C4-2B (cell line): ENCODE data around the gene CAST.

Source experiments
- H3K27ac ChIP-seq: fragments of 450-650 bp; 2 replicates; pipeline ENCODE4 v1.5.1; 2017
- ZFX ChIP-seq: fragments of 450-650 bp; IDR thresholded peaks from 2 replicates; pipeline ENCODE4 v1.6.1; 2017
- TF ChIP-seq, protein P1 (sequence below): fragments of 450-650 bp; conservative IDR thresholded peaks from 2 replicates; pipeline ENCODE4 v1.5.1; 2017; ENCODE audit warnings: mild to moderate bottlenecking

The CAST gene

DNA sequence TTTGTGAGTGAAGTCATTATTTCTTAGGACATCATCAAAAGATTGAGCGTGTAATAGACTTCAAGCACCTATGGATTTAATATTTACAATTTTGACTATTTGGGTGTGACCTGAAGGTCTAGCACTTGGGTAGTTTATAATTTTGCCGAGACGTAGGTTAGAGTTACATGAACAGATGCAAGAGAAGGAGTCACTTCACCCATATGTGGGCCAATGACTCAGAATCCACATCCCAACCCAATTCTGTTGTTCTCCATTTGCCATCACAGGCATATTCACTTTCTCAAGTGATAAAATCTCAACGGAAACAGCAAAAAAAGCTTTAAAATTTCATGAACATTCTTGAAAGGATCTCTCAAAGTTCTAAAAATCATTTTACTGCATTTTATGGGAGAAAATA is 157.6 kb downstream of the CAST start:
- TF ChIP-seq, protein P1, sequence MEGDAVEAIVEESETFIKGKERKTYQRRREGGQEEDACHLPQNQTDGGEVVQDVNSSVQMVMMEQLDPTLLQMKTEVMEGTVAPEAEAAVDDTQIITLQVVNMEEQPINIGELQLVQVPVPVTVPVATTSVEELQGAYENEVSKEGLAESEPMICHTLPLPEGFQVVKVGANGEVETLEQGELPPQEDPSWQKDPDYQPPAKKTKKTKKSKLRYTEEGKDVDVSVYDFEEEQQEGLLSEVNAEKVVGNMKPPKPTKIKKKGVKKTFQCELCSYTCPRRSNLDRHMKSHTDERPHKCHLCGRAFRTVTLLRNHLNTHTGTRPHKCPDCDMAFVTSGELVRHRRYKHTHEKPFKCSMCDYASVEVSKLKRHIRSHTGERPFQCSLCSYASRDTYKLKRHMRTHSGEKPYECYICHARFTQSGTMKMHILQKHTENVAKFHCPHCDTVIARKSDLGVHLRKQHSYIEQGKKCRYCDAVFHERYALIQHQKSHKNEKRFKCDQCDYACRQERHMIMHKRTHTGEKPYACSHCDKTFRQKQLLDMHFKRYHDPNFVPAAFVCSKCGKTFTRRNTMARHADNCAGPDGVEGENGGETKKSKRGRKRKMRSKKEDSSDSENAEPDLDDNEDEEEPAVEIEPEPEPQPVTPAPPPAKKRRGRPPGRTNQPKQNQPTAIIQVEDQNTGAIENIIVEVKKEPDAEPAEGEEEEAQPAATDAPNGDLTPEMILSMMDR = no peak
- TF ChIP-seq ZFX = no peak
- H3K27ac ChIP-seq = no peak overlapping the region

DNA sequence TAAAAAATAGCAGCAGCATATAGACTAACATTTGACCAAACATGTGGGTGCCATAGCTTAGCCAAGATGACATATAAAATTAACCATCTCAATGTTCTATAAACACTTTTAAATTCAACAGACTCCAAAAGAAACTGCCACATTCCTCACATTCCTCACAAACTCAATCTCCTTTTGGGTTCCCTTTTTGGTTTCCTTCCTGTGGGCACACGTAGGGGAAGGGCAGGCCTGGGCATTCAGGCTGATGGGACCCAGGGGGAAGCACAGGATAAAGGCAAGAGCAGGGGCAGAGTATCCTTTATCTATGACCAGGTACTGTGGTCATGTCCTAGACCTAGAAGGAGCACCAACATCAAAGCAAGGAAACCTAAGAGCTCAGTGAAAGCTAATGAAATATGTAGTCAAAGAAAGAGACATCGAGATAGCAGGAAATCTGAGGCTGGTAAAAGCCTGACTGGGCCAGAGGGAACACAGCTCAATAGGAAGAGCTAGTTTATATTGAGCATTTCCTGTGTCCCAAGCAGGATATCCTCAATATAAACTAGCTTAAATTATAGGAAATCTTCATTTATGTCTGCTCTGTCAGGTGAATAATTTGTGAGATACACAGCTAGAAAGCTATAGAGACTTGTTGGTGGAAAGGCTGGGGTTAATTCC is 159.2 kb downstream of the CAST start:
- TF ChIP-seq ZFX = no peak
- TF ChIP-seq, protein P1 = no peak
- H3K27ac ChIP-seq = no peak overlapping the region

DNA sequence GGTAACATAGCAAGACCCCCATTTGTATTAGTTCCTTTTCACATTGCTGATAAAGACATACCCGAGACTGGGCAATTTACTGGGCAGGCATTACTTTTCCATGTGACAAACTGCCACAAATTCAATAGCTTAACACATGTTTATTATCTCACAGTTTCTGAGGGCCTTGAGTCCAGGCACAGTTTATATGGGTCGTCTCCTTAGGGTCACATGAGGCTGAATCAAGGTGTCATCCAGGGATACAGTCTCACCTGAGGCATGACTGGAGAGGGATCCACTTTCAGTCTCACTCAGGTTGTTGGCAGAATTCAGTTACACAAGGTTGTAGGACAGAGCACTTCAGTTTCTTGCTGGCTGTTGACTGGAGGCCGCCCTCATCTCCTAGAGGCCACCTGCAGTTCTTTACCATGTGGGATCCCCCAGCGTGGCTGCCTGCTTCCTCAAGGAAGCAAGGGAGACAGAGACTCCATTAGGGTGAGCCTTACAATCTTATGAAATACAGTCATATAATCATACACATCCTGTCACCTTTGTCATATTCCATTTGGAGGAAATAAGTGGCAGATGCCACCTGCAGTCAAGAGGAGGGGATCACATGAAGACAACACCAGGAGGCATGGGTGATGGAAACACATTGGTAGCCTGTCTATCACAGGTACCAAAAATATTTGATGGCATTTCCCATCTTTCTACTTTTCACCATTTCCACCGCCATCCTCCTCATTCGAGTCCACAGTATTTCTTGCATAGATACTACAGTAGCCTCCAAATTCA is 160.7 kb downstream of the CAST start:
- TF ChIP-seq, protein P1 = no peak
- TF ChIP-seq ZFX = no peak
- H3K27ac ChIP-seq = no peak overlapping the region

DNA sequence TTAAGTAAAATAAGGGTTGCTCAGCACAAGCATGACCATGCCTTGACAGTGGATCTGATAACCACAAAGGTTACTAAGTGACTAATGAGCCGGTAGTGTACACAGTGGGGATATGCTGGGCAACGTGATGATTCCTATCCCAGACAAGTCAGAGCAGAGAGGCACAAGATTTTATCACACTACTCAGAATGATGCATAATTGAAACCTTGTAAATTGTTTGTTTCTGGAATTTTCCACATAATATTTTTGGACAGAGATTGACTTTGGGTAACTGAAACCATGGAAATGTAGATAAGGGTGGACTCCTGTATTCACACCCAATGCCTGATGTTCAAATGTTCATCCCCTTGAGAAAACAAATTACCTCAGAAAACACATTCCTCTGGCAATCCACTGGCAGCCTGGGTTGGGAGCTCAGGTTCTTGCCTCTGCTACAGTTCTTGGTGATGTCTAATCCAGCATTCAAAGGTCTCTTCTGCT is 161.8 kb downstream of the CAST start:
- no peak overlapping the region for H3K27ac ChIP-seq

More for the DNA sequence above, 161.8 kb downstream of the CAST start:
- TF ChIP-seq, protein P1 = no peak
- TF ChIP-seq ZFX = no peak
